ENCODE results near the gene SYT14.
"Not testable (repeated sequence)": the region's sequence is repeated elsewhere in the genome, so short reads cannot be mapped to it uniquely, and the experiment has no call there.

The SYT14 gene

DNA sequence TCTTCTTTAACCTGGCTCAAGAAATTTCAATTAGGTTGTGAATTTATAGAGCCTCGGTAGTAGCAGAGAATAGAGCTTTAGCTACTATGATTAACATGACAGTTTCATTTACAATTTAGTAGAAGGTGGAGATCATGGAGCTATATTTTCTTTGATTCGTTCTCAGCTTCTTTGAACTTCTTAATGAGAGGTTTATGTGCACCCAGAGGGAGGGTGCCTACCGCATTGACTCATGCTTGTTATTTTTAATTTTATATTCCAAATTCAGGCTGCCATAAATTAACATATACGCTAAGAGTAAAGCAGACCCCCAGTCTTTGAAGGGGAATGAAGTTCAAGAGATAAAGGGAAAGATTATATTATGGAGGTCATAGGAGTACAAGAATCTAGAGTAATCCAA is 24.4 kb downstream of the SYT14 start:
- in situ Hi-C loops (cut with MboI; ENCODE audit: low pct_unique_long_range_greater_than_20kb, low sequenced_read_pairs, unreplicated experiment) = no loop called here
- TF ChIP-seq, protein P1, sequence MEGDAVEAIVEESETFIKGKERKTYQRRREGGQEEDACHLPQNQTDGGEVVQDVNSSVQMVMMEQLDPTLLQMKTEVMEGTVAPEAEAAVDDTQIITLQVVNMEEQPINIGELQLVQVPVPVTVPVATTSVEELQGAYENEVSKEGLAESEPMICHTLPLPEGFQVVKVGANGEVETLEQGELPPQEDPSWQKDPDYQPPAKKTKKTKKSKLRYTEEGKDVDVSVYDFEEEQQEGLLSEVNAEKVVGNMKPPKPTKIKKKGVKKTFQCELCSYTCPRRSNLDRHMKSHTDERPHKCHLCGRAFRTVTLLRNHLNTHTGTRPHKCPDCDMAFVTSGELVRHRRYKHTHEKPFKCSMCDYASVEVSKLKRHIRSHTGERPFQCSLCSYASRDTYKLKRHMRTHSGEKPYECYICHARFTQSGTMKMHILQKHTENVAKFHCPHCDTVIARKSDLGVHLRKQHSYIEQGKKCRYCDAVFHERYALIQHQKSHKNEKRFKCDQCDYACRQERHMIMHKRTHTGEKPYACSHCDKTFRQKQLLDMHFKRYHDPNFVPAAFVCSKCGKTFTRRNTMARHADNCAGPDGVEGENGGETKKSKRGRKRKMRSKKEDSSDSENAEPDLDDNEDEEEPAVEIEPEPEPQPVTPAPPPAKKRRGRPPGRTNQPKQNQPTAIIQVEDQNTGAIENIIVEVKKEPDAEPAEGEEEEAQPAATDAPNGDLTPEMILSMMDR (IDR thresholded peaks at IDR 0.05; ENCODE audit: extremely low read depth, insufficient read depth, missing control alignments) = no peak

DNA sequence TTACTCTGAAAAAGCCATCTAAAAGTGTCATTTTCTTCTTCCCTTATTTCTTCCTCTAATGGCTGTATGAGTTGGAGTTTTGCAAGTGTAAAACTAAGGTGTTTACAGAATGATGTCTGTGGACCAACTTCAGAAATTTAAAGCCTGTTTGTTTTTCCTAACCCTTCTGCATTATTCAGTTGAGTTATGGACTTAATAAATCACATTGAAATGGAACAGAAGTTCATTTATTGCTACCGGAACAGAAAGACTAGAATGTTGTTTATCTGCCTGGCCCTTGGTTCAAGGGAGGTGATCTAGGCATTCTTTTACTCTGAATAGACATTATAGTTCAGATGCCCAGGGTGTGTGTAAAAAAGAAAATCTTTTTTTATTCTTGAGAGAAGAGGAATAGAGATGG is 24.8 kb downstream of the SYT14 start:
- TF ChIP-seq, protein P1 (IDR thresholded peaks at IDR 0.05; ENCODE audit: extremely low read depth, insufficient read depth, missing control alignments) = no peak
- no peak for DNase-seq (ENCODE audit: low spot score)
- in situ Hi-C loops (cut with MboI; ENCODE audit: low pct_unique_long_range_greater_than_20kb, low sequenced_read_pairs, unreplicated experiment) = no loop called here

More for the DNA sequence above, 24.4 kb downstream of the SYT14 start:
- DNase-seq (ENCODE audit: low spot score) = no peak

DNA sequence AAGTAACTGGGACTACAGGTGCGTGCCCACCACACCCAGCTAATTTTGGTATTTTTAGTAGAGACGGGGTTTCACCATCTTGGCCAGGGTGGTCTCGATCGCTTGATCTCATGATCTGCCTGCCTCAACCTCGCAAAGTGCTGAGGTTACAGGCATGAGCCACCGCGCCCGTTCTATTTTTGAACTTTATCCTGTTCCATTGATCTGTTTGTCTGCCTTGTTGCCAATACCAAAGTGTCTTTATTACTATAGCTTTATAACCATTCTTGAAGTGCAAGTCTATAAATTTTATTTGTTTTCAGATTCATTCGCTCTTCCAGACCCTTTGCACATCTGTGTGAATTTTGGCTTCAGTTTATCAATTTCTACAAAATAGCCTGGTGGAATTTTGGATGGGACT is 28.0 kb downstream of the SYT14 start:
- no peak for DNase-seq (ENCODE audit: low spot score)
- in situ Hi-C loops (cut with MboI; ENCODE audit: low pct_unique_long_range_greater_than_20kb, low sequenced_read_pairs, unreplicated experiment) = no loop called here
- TF ChIP-seq, protein P1 (IDR thresholded peaks at IDR 0.05; ENCODE audit: extremely low read depth, insufficient read depth, missing control alignments) = no peak

DNA sequence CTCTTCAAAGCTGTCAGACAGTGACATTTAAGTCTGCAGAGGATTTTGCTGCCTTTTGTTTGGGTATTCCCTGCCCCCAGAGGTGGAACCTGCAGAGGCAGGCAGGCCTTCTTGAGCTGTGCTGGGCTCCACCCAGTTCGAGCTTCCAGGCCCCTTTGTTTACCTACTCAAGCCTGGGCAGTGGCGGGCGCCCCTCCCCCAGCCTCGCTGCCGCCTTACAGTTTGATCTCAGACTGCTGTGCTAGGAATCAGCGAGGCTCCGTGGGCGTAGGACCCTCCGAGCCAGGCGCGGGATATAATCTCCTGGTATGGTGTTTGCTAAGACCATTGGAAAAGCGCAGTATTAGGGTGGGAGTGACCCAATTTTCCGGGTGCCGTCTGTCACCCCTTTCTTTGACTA is 40.7 kb downstream of the SYT14 start:
- in situ Hi-C loops (cut with MboI; ENCODE audit: low pct_unique_long_range_greater_than_20kb, low sequenced_read_pairs, unreplicated experiment) = loop anchor here (25.0 kb wide), 1 partner anchor 116 kb away; no protein-coding TSS in a partner anchor
- DNase-seq (ENCODE audit: low spot score) = not testable (repeated sequence)

DNA sequence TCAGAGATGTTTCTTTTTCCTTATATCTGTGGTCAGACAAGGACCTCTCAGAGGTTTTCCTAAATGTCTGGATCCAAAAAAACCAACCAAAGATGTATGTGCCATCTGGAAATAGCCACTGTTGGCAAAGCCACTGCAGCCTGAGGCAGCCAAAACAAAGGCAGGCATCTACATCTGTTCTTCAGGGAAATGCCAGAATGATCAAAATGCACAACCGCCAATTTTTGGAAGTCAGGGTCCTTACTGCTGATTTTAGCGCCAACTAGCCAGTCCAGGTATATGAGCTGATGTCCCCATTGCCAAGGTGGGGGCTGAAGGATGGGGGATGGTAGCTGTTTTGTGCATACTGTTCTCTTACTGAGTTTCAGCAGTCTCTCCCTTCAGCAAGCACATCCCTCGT is 45.9 kb downstream of the SYT14 start:
- in situ Hi-C loops (cut with MboI; ENCODE audit: low pct_unique_long_range_greater_than_20kb, low sequenced_read_pairs, unreplicated experiment) = loop anchor here (25.0 kb wide), 1 partner anchor 122 kb away; no protein-coding TSS in a partner anchor
- no peak for DNase-seq (ENCODE audit: low spot score)
- TF ChIP-seq, protein P1 (IDR thresholded peaks at IDR 0.05; ENCODE audit: extremely low read depth, insufficient read depth, missing control alignments) = no peak

DNA sequence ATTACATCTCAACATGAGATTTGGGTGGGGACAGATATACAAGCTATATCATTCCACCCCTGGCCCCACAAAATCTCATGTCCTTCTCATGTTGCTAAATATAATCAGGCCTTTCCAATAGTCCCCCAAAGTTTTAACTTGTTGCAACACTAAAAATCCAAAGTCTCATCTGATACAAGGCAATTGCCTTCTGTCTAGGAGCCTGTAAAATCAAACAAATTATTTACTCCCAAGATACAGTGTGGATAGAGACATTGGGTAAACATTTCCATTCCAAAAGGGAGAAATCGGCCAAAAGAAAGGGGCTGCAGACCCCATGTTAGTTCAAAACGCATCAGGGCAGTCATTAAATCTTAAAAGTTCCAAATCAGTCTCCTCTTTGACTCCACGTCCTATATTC is 47.0 kb downstream of the SYT14 start:
- no peak for DNase-seq (ENCODE audit: low spot score)
- in situ Hi-C loops (cut with MboI; ENCODE audit: low pct_unique_long_range_greater_than_20kb, low sequenced_read_pairs, unreplicated experiment) = loop anchor here (25.0 kb wide), 1 partner anchor 123 kb away; no protein-coding TSS in a partner anchor
- TF ChIP-seq, protein P1 (IDR thresholded peaks at IDR 0.05; ENCODE audit: extremely low read depth, insufficient read depth, missing control alignments) = no peak

DNA sequence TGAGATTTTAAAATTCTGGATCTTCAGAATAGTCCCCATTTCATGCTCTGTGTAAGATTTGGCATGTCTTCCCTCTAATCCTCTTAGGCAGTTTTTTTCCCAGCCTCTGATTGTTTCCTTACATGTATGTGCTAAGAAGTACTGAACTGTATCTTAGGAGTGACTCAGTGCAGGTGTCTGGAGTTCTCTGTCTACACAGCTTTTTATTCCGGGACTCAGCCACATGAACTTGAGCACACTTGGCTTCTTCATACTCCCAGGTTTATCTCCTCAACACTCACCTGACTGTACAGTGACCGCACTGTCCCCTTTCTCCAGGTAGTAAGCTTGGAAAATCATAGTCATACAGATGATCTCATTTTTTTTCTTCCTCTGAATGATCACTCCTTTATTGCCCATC is 50.7 kb downstream of the SYT14 start:
- in situ Hi-C loops (cut with MboI; ENCODE audit: low pct_unique_long_range_greater_than_20kb, low sequenced_read_pairs, unreplicated experiment) = loop anchor here (25.0 kb wide), 1 partner anchor 126 kb away; no protein-coding TSS in a partner anchor
- TF ChIP-seq, protein P1 (IDR thresholded peaks at IDR 0.05; ENCODE audit: extremely low read depth, insufficient read depth, missing control alignments) = no peak
- DNase-seq (ENCODE audit: low spot score) = no peak
